ENCODE data around the gene MAPK11.

The MAPK11 gene

GRCh38 chr22:50246242-50247175 is 23.7 kb downstream of the MAPK11 start:
- H3K36me3 ChIP-seq (ENCODE audit: control insufficient read depth, low read depth, low read length) = peaks cover 5% of the 10 kb centered on the region
- peaks cover 6% of the 10 kb centered on the region for H3K4me1 ChIP-seq (ENCODE audit: control insufficient read depth, low read depth, low read length)
- no peak overlapping the region for H3K4me3 ChIP-seq (ENCODE audit: low read length)
- H3K27me3 ChIP-seq (ENCODE audit: control insufficient read depth, insufficient read depth, low read length) = no peaks in the 10 kb centered on the region
- no peaks in the 10 kb centered on the region for H3K9me3 ChIP-seq (ENCODE audit: control insufficient read depth, low read depth, low read length)
- H3K9ac ChIP-seq (ENCODE audit: low read length) = no peak overlapping the region
- no peak overlapping the region for H3K27ac ChIP-seq (ENCODE audit: low read length)

- no peaks in the 10 kb centered on the region for H3K27me3 ChIP-seq (ENCODE audit: control insufficient read depth, insufficient read depth, low read length)
- H3K27ac ChIP-seq (ENCODE audit: low read length) = no peak overlapping the region
- peak overlapping the region; percentile 2 for H3K9ac ChIP-seq (ENCODE audit: low read length)
- H3K4me3 ChIP-seq (ENCODE audit: low read length) = peak overlapping the region; percentile 97
- no peaks in the 10 kb centered on the region for H3K9me3 ChIP-seq (ENCODE audit: control insufficient read depth, low read depth, low read length)
- peaks cover 6% of the 10 kb centered on the region for H3K4me1 ChIP-seq (ENCODE audit: control insufficient read depth, low read depth, low read length)
- H3K36me3 ChIP-seq (ENCODE audit: control insufficient read depth, low read depth, low read length) = peaks cover 5% of the 10 kb centered on the region
Observed at GRCh38 chr22:50245214-50246072, 24.7 kb downstream of the MAPK11 start.

GRCh38 chr22:50244420-50245213 is 25.6 kb downstream of the MAPK11 start, which contains the start of gene TUBGCP6:
Gene TUBGCP6, minus strand, starts transcription at chr22:50245023. Its CDS starts 564 bp downstream, at chr22:50244459.
- Histone ChIP-seq H3K27me3 (ENCODE audit: control insufficient read depth, insufficient read depth, low read length) (no peaks in the 10 kb centered on the region), H3K27ac (ENCODE audit: low read length) (no peak within 1 kb of the TSS), H3K4me1 (ENCODE audit: control insufficient read depth, low read depth, low read length) (peaks cover 6% of the 10 kb centered on the region), H3K9ac (ENCODE audit: low read length) (peak within 1 kb of the TSS; percentile 85), H3K4me3 (ENCODE audit: low read length) (peak within 1 kb of the TSS; percentile 97), H3K36me3 (ENCODE audit: control insufficient read depth, low read depth, low read length) (peaks cover 5% of the 10 kb centered on the region), H3K9me3 (ENCODE audit: control insufficient read depth, low read depth, low read length) (no peaks in the 10 kb centered on the region)

GRCh38 chr22:50243685-50244419 is 26.3 kb downstream of the MAPK11 start:
- H3K27ac ChIP-seq (ENCODE audit: low read length) = no peak overlapping the region
- peaks cover 5% of the 10 kb centered on the region for H3K36me3 ChIP-seq (ENCODE audit: control insufficient read depth, low read depth, low read length)
- peak overlapping the region; percentile 85 for H3K9ac ChIP-seq (ENCODE audit: low read length)
- H3K9me3 ChIP-seq (ENCODE audit: control insufficient read depth, low read depth, low read length) = no peaks in the 10 kb centered on the region
- H3K27me3 ChIP-seq (ENCODE audit: control insufficient read depth, insufficient read depth, low read length) = no peaks in the 10 kb centered on the region
- peak overlapping the region; percentile 97 for H3K4me3 ChIP-seq (ENCODE audit: low read length)
- H3K4me1 ChIP-seq (ENCODE audit: control insufficient read depth, low read depth, low read length) = peaks cover 6% of the 10 kb centered on the region

GRCh38 chr22:50242406-50242949 is 27.7 kb downstream of the MAPK11 start:
- Histone ChIP-seq H3K27ac (ENCODE audit: low read length) (no peak overlapping the region), H3K9me3 (ENCODE audit: control insufficient read depth, low read depth, low read length) (no peaks in the 10 kb centered on the region), H3K36me3 (ENCODE audit: control insufficient read depth, low read depth, low read length) (peaks cover 5% of the 10 kb centered on the region), H3K4me1 (ENCODE audit: control insufficient read depth, low read depth, low read length) (peaks cover 2% of the 10 kb centered on the region), H3K4me3 (ENCODE audit: low read length) (no peak overlapping the region), H3K9ac (ENCODE audit: low read length) (no peak overlapping the region), H3K27me3 (ENCODE audit: control insufficient read depth, insufficient read depth, low read length) (no peaks in the 10 kb centered on the region)

GRCh38 chr22:50238755-50239154 is 31.4 kb downstream of the MAPK11 start:
- no peak overlapping the region for H3K4me3 ChIP-seq (ENCODE audit: low read length)
- no peak overlapping the region for H3K9ac ChIP-seq (ENCODE audit: low read length)
- H3K27me3 ChIP-seq (ENCODE audit: control insufficient read depth, insufficient read depth, low read length) = no peaks in the 10 kb centered on the region
- no peaks in the 10 kb centered on the region for H3K9me3 ChIP-seq (ENCODE audit: control insufficient read depth, low read depth, low read length)
- peaks cover 2% of the 10 kb centered on the region for H3K4me1 ChIP-seq (ENCODE audit: control insufficient read depth, low read depth, low read length)
- no peak overlapping the region for H3K27ac ChIP-seq (ENCODE audit: low read length)
- H3K36me3 ChIP-seq (ENCODE audit: control insufficient read depth, low read depth, low read length) = no peaks in the 10 kb centered on the region

GRCh38 chr22:50236731-50237409 is 33.3 kb downstream of the MAPK11 start:
- no peaks in the 10 kb centered on the region for H3K9me3 ChIP-seq (ENCODE audit: control insufficient read depth, low read depth, low read length)
- no peaks in the 10 kb centered on the region for H3K36me3 ChIP-seq (ENCODE audit: control insufficient read depth, low read depth, low read length)
- H3K4me1 ChIP-seq (ENCODE audit: control insufficient read depth, low read depth, low read length) = no peaks in the 10 kb centered on the region
- no peak overlapping the region for H3K27ac ChIP-seq (ENCODE audit: low read length)
- H3K4me3 ChIP-seq (ENCODE audit: low read length) = no peak overlapping the region
- H3K9ac ChIP-seq (ENCODE audit: low read length) = no peak overlapping the region
- H3K27me3 ChIP-seq (ENCODE audit: control insufficient read depth, insufficient read depth, low read length) = no peaks in the 10 kb centered on the region

GRCh38 chr22:50233223-50233622 is 37.0 kb downstream of the MAPK11 start:
- H3K4me3 ChIP-seq (ENCODE audit: low read length) = no peak overlapping the region
- H3K27me3 ChIP-seq (ENCODE audit: control insufficient read depth, insufficient read depth, low read length) = no peaks in the 10 kb centered on the region
- H3K4me1 ChIP-seq (ENCODE audit: control insufficient read depth, low read depth, low read length) = no peaks in the 10 kb centered on the region
- H3K27ac ChIP-seq (ENCODE audit: low read length) = no peak overlapping the region
- no peaks in the 10 kb centered on the region for H3K9me3 ChIP-seq (ENCODE audit: control insufficient read depth, low read depth, low read length)
- H3K9ac ChIP-seq (ENCODE audit: low read length) = no peak overlapping the region
- no peaks in the 10 kb centered on the region for H3K36me3 ChIP-seq (ENCODE audit: control insufficient read depth, low read depth, low read length)

- Histone ChIP-seq H3K9ac (ENCODE audit: low read length) (no peak overlapping the region), H3K4me1 (ENCODE audit: control insufficient read depth, low read depth, low read length) (no peaks in the 10 kb centered on the region), H3K27me3 (ENCODE audit: control insufficient read depth, insufficient read depth, low read length) (no peaks in the 10 kb centered on the region), H3K4me3 (ENCODE audit: low read length) (no peak overlapping the region), H3K27ac (ENCODE audit: low read length) (no peak overlapping the region), H3K9me3 (ENCODE audit: control insufficient read depth, low read depth, low read length) (no peaks in the 10 kb centered on the region), H3K36me3 (ENCODE audit: control insufficient read depth, low read depth, low read length) (no peaks in the 10 kb centered on the region)
Observed at GRCh38 chr22:50232481-50233151, 37.6 kb downstream of the MAPK11 start.

GRCh38 chr22:50229370-50229769 is 40.8 kb downstream of the MAPK11 start:
- no peak overlapping the region for H3K9ac ChIP-seq (ENCODE audit: low read length)
- no peak overlapping the region for H3K27ac ChIP-seq (ENCODE audit: low read length)
- H3K9me3 ChIP-seq (ENCODE audit: control insufficient read depth, low read depth, low read length) = no peaks in the 10 kb centered on the region
- H3K4me3 ChIP-seq (ENCODE audit: low read length) = no peak overlapping the region
- no peaks in the 10 kb centered on the region for H3K4me1 ChIP-seq (ENCODE audit: control insufficient read depth, low read depth, low read length)
- no peaks in the 10 kb centered on the region for H3K27me3 ChIP-seq (ENCODE audit: control insufficient read depth, insufficient read depth, low read length)
- peaks cover 4% of the 10 kb centered on the region for H3K36me3 ChIP-seq (ENCODE audit: control insufficient read depth, low read depth, low read length)
